ENCODE data around the gene WWOX.

The WWOX gene

GRCh38 chr16:79175286-79176057 is 1076.0 kb downstream of the WWOX start:
- no peak for DNase-seq

DNA sequence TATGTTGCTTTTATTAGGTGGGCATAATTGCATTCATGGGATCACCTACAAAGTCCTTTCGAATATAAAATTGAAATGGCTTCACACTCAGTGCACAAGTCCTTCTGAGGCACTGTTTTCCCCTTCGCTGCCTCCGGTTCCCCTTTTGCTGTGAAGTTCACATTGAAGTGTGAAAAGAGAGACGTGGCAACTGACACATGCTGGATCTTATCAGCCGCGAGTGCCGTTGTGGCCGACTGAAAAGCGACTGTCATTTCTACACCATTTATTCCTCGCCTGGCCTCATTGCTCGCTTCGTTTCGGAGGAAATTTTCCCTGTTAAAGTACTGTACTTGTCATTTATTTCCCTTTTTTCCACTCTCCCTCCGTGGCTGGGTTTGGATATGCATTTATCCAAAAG is 1077.6 kb downstream of the WWOX start:
- DNase-seq, result no peak

- no peak for DNase-seq
Observed at GRCh38 chr16:79181419-79181818, 1082.0 kb downstream of the WWOX start.

GRCh38 chr16:79182616-79183015 is 1083.2 kb downstream of the WWOX start:
- DNase-seq, result no peak

GRCh38 chr16:79183571-79183970 is 1084.1 kb downstream of the WWOX start:
- no peak for DNase-seq

DNA sequence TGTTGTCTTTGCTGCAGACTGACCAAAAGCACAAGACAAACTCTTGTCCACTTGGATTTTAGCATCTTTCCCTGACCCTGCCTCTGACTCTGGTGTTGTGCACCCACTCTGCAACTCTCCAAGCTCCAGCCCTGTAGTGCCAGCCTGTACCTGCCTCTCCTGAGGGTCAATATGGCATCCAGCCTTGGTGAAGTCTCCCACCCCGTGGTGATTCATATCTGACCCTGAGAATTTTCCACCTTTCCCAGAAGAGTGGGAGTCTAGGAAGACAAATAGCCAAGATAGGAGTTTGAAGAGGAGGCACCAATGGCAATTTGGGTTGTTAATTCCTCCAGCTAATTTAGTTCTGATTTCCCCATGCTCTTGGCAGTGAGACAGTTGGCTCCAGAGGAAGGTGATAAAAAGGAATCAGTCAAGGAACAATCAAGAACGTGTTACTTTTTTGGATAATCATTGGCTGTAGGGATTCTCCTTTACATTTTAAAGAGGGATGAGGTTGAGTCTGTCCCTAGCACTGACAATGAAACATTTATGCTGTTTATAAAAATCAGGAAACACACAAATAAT is 1085.1 kb downstream of the WWOX start:
- DNase-seq, result no peak

- DNase-seq, result peak; percentile 0
Observed at GRCh38 chr16:79185711-79186110, 1086.3 kb downstream of the WWOX start.

DNA sequence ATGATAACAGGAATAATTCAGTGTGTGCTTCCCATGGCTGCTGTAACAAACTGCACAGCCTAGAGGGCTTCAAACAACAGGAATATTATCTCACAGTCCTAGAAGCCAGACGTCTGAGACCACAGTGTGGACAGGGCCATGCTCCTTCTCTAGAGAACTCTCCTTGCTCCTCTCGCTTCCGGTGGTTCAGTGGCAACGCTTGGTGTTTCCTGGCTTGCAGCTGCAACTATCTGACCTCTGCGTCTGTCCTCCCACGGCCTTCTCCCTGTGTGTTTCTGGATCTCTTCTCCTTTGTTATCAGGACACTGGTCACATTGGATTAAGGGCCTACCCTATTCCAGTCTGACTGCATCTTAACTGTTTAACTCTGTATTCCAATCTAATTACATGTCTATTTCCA is 1086.7 kb downstream of the WWOX start:
- no peak for DNase-seq

GRCh38 chr16:79188115-79188738 is 1088.8 kb downstream of the WWOX start:
- no peak for DNase-seq

- DNase-seq, result peak; percentile 6
Observed at GRCh38 chr16:79188739-79189122, 1089.3 kb downstream of the WWOX start.

- DNase-seq, result no peak
Observed at GRCh38 chr16:79190542-79190941, 1091.1 kb downstream of the WWOX start.

GRCh38 chr16:79191933-79192332 is 1092.5 kb downstream of the WWOX start:
- no peak for DNase-seq

DNA sequence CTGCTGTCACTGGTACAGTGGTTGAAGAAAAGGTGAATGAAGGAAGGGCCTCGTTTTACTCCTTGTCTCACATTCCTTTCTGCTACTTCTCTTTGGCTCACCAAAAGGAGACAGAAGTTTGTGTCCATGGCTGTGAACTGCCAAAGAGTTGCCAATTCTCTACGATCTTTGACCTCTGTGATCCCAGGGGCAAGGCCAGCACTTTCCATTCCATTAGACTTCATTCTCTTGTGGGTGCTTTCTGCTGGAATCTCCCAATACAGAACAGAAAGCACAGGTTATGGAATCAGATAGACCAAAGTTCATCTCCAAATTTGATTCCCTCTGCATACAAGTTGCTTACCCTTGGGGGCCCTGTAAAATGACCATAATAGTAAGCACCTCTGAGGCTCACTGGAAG is 1093.5 kb downstream of the WWOX start:
- no peak for DNase-seq

DNA sequence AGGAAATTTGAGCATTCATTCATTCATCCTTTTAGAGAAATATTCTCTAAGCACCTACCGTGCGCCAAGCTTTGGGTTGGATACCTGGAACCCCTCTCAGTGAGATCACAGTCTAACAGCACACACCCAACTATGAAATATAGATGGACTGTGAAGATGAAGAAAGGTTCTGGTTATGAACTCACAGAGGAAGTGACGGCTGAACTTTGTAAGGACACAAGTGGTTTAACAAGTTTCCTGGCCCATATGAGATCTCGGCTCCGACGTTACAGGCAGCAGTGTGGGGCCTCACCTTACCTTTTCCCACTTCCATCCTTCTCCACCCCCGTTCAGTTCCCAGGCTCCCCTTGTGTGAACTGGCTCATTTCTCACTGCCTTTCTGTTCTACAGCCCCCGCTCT is 1094.8 kb downstream of the WWOX start:
- DNase-seq, result no peak

DNA sequence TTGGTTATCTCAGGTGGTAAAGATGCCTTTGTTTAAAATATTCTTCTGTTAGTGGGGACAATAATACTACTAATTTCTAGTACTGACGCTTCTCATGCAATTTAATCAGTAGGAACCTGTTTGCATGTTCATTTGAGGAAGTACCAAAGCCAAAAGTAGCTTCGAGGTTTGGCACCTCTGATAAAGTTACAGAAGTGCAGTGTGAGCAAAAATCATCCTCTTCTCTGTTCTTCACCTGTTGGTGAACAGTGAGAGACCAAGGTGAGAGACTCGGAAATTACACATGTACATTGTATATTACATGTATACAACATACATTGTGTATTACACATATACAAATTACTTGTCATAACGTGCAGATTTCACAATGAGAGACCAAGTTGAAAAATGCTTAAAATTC is 1096.5 kb downstream of the WWOX start:
- no peak for DNase-seq

DNA sequence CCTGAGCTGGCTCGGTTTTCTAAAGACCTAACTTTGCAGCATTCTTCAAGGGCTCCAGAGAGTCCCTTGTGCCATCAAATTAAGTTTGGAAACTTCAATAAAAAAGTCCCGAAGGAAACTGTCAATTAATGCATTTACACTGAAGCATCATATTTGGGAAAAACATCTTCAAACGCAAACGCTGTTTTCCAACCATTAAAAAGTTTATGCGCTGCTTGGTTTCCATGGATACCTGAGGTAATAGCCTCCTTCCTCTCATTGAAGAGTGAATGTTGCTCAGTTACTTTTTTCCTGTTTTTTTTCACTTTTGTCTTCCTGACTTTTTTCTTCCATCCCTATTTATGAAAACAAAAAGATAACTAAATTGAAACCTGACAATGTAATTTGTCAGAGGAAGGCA is 1102.0 kb downstream of the WWOX start:
- DNase-seq, result no peak

DNA sequence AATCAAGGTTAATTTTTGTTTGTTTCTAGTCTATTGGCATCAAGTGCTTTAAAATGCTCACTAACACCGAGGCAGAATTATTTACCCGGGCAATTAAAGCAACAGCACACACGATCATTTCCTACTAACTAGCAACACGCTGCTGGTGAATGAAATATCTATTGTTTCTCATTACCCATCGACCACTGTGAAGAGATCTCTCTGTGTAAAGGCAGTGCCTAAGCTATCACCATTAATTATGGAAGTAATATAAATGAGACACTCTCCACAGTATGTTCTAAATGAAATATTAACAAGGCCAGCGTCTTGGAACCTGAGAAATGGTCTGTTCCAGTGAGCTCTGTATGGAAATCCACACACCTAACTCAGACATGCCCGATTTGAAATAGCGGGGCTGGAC is 1103.5 kb downstream of the WWOX start:
- DNase-seq, result no peak

- no peak for DNase-seq
Observed at GRCh38 chr16:79204486-79204885, 1105.0 kb downstream of the WWOX start.

- DNase-seq, result no peak
Observed at GRCh38 chr16:79206889-79207288, 1107.4 kb downstream of the WWOX start.

- no peak for DNase-seq
Observed at GRCh38 chr16:79209308-79209707, 1109.9 kb downstream of the WWOX start.

- no peak for DNase-seq
Observed at GRCh38 chr16:79210607-79211006, 1111.2 kb downstream of the WWOX start.

DNA sequence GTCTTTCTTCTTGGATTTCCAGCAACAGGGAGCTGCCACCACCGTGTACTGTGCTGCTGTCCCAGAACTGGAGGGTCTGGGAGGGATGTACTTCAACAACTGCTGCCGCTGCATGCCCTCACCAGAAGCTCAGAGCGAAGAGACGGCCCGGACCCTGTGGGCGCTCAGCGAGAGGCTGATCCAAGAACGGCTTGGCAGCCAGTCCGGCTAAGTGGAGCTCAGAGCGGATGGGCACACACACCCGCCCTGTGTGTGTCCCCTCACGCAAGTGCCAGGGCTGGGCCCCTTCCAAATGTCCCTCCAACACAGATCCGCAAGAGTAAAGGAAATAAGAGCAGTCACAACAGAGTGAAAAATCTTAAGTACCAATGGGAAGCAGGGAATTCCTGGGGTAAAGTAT is 1112.1 kb downstream of the WWOX start:
- DNase-seq, result no peak

GRCh38 chr16:79212114-79212791 is 1112.8 kb downstream of the WWOX start:
- no peak for DNase-seq

DNA sequence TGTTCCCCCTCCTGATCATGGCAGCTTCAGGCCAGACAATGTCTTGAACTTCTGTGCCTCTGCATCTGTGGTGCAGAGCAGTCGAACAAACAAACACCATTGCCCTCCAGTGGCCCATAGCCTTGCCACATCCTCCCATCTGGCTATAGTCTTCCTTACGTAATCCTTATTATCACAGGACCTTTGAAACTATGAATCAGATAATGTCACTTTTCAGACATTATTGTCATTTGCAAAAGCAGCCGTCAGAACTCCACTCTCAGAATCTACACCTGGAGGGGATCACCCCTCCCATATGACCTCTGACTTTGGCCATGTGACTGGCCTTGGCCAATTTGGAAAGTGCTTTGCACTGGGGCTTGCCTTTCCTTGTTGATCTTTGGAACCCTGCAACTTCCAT is 1113.8 kb downstream of the WWOX start:
- no peak for DNase-seq

Measured in NCI-H526 treated with DMSO at 0.1 percent for 48 hours (cell line).